ENCODE data around the gene FNDC5.

GRCh38 chr1:32886004-32886827, 15.5 kb upstream of the FNDC5 start, which contains the start of gene HPCA:
- TF ChIP-seq CTCF (IDR thresholded peaks at IDR 0.05) (peak; percentile 83), POLR2AphosphoS5 (IDR thresholded peaks at IDR 0.05; ENCODE audit: low read depth, low read length) (no peak), TCF7L2 (IDR thresholded peaks at IDR 0.05; ENCODE audit: low read depth, low read length) (no peak), REST (IDR thresholded peaks at IDR 0.05; ENCODE audit: insufficient read depth in 1 of 2, low read depth in 2 of 2, low read length in 1 of 2) (peak; percentile 97 to 99), SIN3A (IDR thresholded peaks at IDR 0.05; ENCODE audit: borderline replicate concordance, insufficient read depth, low read depth, low read length) (peak; percentile 89)

Data from Panc1 (cell line).